HG02623 (cell line): Measurements from ENCODE around the gene ZMYND15.

Experiments used
- ATAC-seq: cut with Tn5 transposase; IDR thresholded peaks from one replicate; pipeline ENCODE4 v1.9.1; 2021; ENCODE audit warnings: moderate library complexity; ENCODE audit not compliant: unreplicated experiment

Gene ZMYND15

DNA sequence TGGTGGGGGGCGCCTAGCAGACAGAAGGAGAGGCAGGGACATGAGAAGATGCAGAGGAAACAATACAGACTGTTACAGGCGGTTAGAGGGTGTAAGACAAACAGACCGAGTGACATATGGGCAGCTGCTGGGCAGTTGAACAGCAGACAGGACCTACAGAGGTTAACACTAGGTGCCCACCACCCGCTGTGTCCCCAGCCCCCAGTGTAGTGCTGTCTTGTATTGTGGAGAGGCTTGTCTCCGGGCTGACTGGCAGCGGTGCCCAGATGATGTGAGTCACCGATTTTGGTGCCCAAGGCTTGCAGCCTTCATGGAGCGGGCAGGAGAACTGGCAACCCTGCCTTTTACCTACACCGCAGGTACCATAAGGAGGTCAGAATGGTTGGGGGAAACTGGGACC is 2.5 kb downstream of the ZMYND15 start:
- no peak for ATAC-seq

DNA sequence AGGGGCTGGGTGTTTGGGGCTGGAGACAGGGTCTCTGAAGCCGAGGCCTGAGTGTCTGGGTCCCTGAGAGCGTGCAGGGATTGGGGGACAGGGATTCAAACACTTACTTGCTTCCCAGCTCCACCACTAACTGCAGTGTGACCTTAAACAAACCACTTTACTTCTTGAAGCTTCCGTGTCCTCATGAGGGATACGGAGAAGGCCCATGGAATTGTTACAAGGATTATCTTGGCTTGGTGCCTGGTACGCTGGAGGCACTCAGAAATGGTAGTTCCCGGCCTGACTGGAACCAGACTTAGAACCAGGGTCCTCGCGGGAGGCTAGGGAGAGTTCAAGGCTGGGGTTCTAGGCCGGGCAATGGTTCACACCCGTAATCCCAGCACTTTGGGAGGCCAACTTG is 3.0 kb downstream of the ZMYND15 start:
- ATAC-seq: no peak

DNA sequence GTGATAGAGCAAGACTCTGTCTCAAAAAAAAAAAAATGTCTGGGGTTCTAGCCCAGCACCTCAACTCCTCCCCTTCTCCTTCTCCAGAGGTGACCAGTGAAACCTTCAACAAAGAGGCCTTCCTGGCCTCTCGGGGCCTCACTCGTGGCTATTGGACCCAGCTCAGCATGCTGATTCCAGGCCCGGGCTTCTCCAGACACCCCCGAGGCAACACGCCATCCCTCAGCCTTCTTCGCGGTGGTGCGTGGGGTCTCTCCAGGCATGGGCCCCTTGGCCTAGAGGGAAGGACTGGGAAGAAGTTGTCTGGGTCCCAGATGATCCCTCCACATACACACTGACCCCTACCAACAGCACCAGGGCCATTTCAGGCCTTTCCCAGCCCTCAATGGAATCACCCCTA is 3.6 kb downstream of the ZMYND15 start:
- no peak for ATAC-seq

DNA sequence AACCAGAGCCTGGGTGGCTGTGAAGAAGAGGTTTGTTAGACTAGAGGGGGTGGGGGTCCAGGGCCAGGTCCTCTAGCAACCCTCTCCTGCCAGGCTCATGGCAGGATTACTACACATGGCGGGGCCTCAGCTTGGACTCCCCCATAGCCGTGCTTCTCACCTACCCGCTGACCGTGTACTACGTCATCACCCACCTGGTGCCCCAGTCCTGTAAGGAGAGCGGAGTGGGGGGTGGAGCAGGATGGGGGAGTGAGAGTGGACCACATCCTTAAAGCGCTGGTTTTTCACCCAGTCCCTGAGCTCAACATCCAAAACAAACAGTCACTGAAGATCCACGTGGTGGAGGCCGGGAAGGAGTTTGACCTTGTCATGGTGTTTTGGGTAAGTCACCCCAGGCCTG is 4.3 kb downstream of the ZMYND15 start:
- no peak for ATAC-seq

DNA sequence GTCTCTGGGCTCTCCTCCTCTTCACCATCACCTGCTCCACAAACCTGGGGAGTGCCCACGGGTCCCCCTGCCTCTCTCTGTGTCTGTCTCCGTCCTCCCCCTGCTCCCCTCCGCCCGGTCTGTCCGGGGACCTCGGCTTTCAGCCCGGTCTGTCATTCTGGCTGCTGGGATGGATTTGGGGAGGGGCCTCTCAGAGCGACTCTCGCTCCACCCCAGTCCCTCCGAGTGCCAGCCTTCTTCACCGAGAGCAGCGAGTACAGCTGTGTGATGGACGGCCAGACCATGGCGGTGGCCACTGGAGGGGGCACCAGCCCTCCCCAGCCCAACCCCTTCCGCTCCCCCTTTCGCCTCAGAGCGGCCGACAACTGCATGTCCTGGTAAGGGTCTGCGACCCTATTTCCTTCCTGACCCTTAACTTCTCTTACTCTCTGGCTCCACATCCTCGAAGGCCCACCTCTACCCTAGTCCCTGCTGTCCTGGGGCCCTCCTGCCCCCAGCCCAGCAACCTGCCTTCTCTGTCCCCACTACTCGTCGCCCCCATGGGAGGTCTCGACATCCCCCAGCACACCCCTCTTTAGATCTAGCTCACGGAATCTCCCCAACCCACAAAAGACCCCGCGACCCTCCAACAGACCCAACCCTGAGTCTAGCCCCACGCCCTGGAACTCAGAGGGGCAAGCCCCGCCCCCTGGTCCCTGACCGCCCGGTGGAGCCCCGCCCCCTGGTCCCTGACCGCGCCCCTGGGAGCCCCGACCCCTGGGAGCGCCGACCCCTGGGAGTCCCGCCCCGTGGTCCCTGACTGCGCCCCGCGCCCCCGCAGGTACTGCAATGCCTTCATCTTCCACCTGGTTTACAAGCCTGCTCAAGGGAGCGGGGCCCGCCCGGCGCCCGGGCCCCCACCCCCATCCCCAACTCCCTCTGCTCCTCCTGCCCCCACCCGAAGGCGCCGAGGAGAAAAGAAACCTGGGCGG is 5.7 kb downstream of the ZMYND15 start:
- no peak for ATAC-seq

DNA sequence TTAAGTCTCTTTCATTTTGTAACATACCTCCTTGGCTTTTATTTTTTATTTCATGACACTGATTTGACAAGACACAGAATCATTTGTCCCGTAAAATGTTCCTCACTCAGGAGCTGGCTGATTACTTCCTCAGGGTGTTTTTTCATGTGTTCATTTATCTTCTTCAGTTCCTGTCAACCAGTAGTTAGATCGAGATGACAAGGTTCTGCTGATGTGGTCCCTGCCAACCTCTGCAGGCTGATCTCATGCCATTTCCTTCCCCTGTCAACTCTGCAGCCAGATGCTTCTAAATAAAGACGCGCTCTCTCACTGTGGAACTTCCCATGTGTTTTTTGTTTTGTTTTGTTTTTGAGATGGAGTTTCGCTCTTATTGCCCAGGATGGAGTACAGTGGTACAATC is 8.2 kb downstream of the ZMYND15 start:
- no peak for ATAC-seq

DNA sequence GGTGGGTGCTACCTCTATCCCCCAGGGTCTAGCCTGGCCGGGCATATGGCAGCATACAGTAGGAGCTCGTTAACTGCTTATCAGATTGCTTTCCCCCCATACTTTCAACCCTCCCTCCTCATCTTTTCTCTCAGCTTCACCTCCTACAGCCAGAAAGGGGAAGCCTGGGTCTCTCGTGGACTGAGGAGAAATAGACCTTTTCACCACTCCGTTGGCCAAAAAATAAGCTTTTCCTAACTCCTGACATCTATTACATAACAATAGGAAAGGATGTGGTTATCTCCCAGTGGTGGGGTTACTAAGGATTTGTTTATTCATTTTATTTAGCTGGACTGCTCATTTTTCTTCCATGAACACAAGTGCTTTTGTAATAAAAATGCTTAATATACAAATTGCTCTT is 9.1 kb downstream of the ZMYND15 start:
- ATAC-seq: no peak

DNA sequence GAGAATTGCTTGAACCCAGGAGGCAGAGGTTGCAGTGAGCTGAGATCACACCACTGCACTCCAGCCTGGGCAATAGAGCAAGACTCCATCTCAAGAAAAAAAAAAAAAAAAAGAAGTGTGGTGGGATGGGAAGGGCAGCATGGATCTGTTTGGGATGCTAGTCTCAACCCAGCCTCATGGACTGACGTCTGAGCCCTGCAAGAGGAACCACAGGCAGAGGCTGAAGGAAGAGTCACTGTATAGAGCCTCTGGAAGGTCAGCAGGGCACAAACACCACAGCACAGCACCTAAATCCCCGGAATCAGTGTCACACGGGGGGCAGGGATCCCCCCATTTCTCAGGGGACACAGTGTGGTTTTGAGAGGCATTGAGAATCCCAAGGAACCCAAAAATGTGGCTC is 11.0 kb downstream of the ZMYND15 start:
- ATAC-seq: no peak

DNA sequence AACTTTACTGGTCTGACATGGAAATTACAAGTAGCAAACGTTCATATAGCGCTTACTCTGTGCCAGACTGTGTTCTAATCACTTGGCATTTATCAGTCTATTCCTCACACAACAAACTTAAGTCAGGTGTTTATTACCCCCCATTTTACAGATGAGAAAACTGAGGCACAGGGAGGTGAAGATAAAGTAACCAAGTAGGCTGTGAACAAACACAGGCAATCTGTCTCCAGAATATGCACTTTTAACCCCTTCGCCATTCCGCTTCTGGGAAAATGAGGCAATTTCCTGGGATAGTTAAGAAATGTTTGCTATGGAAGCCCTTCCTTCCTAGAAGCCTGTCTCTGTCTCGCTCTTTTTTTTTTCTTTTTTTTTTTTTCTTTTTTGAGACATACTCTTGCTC is 12.3 kb downstream of the ZMYND15 start:
- ATAC-seq: no peak

DNA sequence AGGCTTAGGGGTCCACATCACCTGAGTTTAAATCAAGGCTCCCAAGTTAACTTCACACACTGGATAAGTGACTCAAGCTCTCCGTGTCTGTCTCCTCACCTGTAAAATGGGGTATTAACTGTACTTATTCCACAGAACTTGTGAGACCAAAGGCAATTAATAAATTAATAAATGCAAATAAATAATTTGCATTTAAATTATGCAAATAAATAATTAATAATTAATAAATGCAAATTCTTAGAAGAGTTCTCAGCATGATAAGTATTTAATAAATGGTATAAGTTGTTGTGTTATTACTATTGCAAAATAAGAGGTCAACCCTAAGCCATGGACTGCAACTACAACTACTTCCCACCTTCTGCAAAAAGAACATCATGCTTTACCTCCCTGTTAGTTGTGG is 13.8 kb downstream of the ZMYND15 start:
- ATAC-seq: no peak

DNA sequence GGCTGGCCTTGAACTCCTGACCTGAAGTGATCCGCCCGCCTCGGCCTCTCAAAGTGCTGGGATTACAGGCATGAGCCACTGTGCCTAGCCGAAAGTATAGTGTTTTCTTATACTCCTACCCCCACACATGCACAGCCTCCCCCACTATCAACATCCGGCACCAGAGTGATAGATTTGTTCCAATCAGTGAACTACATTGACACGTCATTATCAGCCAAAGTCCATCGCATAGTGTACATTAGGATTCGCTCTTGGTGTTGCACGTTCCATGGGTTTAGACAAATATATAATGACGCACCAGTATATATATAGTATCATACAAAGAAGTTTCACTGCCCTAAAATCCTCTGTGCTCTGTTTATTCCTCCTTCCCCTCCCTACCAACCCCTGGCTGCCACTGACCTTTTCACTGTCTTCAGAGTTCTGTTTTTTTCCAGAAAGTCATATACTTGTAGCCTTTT is 20.2 kb downstream of the ZMYND15 start:
- no peak for ATAC-seq

DNA sequence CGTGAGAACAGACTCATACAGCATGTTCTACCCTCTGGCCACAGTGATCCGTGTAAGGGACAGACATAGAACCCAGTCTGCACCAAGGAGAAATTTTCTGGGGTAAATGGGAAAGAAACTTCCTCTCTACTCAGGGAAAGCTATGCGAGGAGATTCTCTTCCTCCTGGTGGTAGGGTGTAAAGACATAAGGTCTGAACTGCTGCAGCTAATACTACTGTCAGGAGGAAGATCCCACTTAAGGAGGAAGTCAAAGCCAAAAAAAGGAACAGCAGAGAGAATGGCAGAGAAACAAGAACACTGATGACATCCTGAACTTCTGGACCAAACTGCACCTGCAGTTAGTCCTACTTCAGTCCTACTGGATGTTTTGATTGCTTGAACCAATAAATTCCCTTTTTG is 25.0 kb downstream of the ZMYND15 start:
- ATAC-seq: no peak

DNA sequence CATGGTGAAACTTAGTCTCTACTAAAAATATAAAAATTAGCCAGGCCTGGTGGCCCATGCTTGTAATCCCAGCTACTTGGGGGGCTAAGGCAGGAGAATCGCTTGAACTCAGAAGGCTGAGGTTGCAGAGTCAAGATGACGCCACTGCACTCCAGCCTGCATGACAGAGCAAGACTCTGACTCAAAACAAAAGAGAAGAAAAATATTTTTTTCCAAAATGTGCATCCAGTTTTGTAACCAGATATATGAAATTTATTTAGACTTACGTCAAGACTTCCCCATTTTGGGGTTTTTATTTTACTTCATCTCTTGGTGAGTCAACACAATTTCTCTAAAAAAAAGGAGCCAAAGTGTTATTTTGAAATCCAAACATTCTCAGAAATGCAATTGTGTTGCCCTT is 26.6 kb downstream of the ZMYND15 start:
- no peak for ATAC-seq

DNA sequence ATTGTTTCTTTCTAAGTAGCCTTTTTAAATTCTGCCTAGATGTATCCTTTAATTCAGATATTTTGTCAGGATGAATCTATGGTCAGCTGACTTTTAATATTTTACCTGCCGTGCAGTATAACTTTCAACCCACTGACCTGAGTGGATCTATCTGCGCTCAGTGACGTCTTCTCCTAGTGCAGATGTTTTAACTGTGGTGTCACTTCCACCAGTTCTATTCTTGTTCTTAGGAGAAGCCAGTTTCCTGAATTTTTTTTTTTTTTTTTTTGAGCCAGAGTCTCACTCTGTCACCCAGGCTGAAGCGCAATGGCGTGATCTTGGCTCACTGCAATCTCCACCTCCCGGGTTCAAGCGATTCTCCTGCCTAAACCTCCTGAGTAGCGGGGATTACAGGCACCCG is 27.1 kb downstream of the ZMYND15 start:
- ATAC-seq: no peak

DNA sequence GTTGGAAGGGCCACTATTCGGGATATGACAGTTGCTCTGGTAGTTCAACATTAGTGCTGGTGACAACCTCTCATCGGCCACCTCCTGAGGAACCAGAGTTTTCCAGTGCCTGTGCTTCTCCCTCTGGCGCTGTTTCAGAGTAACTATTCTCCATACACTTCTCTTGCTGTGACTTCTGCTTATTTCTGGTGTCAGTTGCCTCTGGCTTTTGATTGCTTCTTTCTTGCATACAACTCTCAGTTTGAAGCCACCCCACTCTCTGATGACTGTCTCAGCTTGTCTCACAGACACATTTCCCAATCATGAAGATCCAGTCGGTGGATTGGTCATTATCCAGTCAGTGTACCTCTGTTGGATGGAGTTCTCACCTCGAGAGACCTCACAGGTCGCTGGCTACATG is 28.7 kb downstream of the ZMYND15 start:
- ATAC-seq: no peak

DNA sequence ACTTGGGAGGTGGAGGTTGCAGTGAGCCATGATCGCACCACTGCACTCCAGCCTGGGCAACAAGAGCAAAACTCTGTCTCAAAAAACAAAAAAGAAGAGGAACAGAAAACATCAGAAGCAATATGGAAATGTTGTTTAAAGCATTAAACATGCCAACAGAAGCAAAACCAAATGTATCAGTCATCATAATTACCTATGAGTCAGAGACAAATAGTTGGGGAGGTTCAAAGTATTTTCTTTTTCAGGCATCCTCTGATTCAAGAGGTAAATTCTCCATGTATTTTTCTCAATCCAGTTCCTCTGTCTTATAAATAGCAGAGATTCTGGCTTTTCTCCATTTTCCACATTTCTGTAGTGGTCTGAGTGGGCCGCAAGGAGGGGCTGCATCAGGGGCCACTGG is 30.0 kb downstream of the ZMYND15 start:
- no peak for ATAC-seq

DNA sequence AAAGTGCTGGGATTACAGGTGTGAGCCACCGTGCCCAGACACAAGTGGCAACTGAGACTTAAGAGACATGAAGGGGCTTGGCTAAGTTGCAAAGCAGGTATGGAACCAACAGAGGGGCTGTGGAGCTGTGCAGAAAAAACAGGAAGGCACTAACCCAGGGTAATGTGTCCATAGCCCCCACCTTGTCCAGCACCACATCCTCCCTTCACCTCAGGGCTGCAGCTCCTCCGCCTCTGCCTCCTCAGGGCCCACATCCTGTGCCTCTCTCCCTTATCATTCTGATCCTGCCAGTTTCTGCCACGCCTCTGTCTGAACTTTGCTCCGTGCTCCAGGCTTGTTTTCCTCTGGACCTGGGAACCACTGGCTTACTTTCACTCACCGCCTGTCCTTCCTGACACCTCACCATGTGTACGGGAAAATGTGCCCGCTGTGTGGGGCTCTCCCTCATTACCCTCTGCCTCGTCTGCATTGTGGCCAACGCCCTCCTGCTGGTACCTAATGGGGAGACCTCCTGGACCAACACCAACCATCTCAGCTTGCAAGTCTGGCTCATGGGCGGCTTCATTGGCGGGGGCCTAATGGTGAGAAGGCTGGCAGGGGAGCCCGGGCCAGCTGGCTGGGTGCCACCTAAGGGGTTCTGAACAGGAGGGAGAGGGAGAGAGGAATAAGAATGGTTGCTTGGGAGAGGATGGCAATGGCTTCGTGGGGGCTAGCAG is 32.0 kb downstream of the ZMYND15 start, which contains the start of gene TM4SF5:
TSS of gene TM4SF5 (plus strand) at position 368 of the 716 bp plus-strand sequence. CDS start at position 405, 37 bp downstream.
- no peak for ATAC-seq

DNA sequence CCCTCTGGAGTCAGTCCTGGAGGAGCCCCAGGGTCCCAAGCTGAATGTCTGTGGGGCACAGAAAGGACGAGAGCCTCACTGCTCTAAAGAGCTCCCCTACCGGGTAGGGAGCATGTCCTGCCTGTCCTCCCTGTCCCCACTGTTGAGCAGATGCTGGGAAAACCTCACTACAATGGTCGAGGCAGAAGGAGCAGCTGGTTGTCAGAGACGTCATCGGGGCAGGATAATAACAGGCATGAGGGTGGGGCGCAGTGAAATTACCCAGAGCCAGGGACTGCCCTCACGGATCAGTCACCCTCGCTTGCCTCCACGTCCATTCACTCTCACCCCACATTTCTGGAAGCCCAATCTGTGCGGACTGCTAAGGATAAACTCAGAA is 32.6 kb downstream of the ZMYND15 start:
- ATAC-seq: no peak

DNA sequence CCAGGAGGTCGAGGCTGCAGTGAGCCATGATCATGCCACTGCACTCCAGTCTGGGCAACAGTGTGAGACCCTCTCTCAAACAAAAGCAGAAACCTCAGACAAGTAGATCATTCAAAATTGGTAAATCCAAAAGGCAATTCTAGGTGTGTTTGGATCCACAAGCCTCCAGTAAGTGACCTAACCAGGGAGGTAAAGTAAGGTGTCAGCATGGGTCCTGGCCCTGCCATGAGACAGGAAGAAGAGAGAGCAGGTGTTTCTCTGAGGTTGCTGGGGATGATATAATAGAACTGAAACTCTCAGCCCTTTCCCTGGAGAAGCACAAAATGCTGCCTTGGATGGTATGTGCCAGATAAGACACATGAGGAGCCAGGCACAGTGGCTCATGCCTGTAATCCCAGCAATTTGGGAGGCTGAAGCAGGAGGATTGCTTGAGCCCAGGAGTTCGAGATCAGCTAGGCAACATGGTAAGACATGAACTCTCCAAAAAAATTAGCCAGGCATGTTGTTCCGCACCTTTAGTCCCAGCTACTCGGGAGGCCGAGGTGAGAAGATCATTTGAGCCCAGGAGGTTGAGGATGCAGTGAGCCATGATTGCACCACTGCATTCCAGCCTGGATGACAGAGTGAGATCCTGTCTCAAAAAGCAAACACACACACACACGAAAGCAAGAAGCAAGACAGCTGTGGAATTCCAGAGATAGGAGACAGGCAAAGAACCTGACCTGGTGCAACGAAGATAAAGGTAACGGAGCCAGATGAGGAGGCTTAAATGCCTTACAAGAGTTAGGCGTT is 38.5 kb downstream of the ZMYND15 start:
- ATAC-seq: no peak

DNA sequence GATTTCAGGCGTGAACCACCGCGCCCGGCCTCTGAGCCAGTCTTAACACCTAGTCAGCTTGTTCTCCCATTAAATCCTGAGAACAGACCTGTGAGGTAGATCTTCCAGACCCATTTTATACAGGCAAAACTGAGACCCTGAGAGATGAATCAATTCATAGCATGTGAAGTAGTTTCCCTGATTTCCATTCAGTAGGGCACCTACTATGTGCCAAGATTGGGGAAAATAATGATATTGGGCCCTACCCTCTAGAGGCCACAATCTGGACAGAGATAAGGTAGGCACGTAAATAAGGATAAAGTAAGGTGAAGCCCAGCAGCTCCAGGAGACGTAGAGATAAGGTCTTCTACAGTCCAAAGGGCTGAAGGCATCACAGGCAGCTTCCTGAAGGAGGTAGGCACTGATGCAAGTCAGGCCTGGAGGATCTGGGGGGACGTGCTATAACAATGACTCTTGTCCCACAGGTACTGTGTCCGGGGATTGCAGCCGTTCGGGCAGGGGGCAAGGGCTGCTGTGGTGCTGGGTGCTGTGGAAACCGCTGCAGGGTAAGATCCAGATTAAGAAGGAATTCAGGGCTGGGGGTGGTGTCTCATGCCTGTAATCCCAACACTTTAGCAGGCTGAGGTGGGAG is 40.8 kb downstream of the ZMYND15 start:
- ATAC-seq: no peak

DNA sequence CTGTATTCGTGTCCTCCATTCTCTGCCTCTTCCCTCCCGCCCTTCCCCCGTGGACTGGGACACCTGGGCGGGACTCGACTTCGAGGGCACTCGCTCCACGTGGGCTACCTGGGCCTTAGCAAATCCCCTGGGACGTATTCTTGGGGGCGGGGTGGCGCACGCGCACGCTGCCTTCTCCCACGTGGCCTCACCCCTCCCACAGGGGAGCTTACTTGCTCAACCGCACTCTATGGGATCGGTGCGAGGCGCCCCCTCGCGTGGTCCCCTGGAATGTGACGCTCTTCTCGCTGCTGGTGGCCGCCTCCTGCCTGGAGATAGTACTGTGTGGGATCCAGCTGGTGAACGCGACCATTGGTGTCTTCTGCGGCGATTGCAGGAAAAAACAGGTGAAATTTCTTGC is 43.0 kb downstream of the ZMYND15 start:
- ATAC-seq: no peak
